Measurements from ENCODE around the gene PCDHGB3. TPM values are rescaled to one million over a fixed set of nuclear protein-coding genes. Genes with fewer than 3 reads are reported as not detected.

Gene PCDHGB3
- total RNA-seq, 2 experiments from 2014 or later, result 0.10 to 0.25 TPM

DNA sequence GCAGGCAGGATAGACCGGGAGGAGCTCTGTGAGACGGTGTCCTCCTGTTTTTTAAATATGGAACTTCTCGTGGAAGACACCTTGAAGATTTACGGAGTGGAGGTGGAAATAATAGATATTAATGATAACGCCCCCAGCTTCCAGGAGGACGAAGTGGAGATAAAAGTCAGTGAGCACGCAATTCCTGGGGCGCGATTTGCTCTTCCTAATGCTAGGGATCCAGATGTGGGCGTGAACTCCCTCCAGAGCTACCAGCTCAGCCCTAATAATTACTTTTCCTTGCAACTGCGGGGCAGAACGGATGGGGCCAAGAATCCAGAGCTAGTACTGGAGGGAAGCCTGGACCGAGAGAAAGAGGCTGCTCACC, 51.4 kb downstream of the PCDHGB3 start:
- ChIA-PET POLR2A (interaction anchor here (0.6 to 1.6 kb wide), 7 partner anchors 9 to 98 kb away, joined by 3 to 5 read pairs (median 4); partner anchors contain the start of gene PCDHGA10), CTCF (interaction anchor here (0.8 to 2.5 kb wide), 20 partner anchors 9 to 142 kb away, joined by 3 to 16 read pairs (median 4); partner anchors contain the start of genes PCDHGA10, PCDHGA12, PCDHGA3 and PCDHGA4)
- peaks cover 12% of the 10 kb centered on the region for H3K4me1 Mint-ChIP-seq
- DNase-seq, result no peak
- peaks cover 66% of the 10 kb centered on the region for H3K27me3 Mint-ChIP-seq
- peak overlapping the region; percentile 70 for H3K4me3 Mint-ChIP-seq
- H3K27ac Mint-ChIP-seq, result no peak overlapping the region
- peaks cover 23% of the 10 kb centered on the region for H3K36me3 Mint-ChIP-seq (ENCODE audit: low read depth)
- peaks cover 17% of the 10 kb centered on the region for H3K9me3 Mint-ChIP-seq

Other genes with a start within 250 kb of the PCDHGB3 start
- not detected for gene PCDHB4, start 248.4 kb upstream of the PCDHGB3 start, total RNA-seq
- not detected for gene PCDHB5, start 235.0 kb upstream of the PCDHGB3 start, total RNA-seq
- not detected for gene PCDHB6, start 220.2 kb upstream of the PCDHGB3 start, total RNA-seq
- not detected for gene PCDHB7, start 197.6 kb upstream of the PCDHGB3 start, total RNA-seq
- gene PCDHB8, start 192.5 kb upstream of the PCDHGB3 start, total RNA-seq, result not detected
- not detected for gene PCDHB16, start 187.9 kb upstream of the PCDHGB3 start, total RNA-seq
- not detected for gene PCDHB9, start 183.1 kb upstream of the PCDHGB3 start, total RNA-seq
- not detected for gene PCDHB10, start 177.9 kb upstream of the PCDHGB3 start, total RNA-seq
- not detected for gene PCDHB11, start 170.6 kb upstream of the PCDHGB3 start, total RNA-seq
- not detected for gene PCDHB12, start 161.5 kb upstream of the PCDHGB3 start, total RNA-seq
- not detected for gene PCDHB13, start 156.3 kb upstream of the PCDHGB3 start, total RNA-seq
- not detected for gene PCDHB14, start 146.9 kb upstream of the PCDHGB3 start, total RNA-seq
- not detected for gene PCDHB15, start 124.8 kb upstream of the PCDHGB3 start, total RNA-seq
- under 1 TPM; 0.38 to 0.50 TPM for gene SLC25A2, start 66.2 kb upstream of the PCDHGB3 start, total RNA-seq
- gene TAF7, start 49.5 kb upstream of the PCDHGB3 start, total RNA-seq, result 10 to 100 TPM; 74.3 to 75.1 TPM
- under 1 TPM in 1 of 2 experiments, not detected in 1; 0.05 TPM for gene PCDHGA1, start 39.7 kb upstream of the PCDHGB3 start, total RNA-seq
- gene PCDHGA2, start 31.5 kb upstream of the PCDHGB3 start, total RNA-seq, result under 1 TPM in 1 of 2 experiments, not detected in 1; 0.05 TPM
- not detected for gene PCDHGA3, start 26.4 kb upstream of the PCDHGB3 start, total RNA-seq
- gene PCDHGB1, start 20.1 kb upstream of the PCDHGB3 start, total RNA-seq, result under 1 TPM in 1 of 2 experiments, not detected in 1; 0.13 TPM
- gene PCDHGA4, start 15.2 kb upstream of the PCDHGB3 start, total RNA-seq, result under 1 TPM; 0.08 to 0.10 TPM
- gene PCDHGB2, start 10.2 kb upstream of the PCDHGB3 start, total RNA-seq, result under 1 TPM; 0.18 to 0.23 TPM
- not detected for gene PCDHGA5, start 6.1 kb upstream of the PCDHGB3 start, total RNA-seq
- under 1 TPM; 0.10 TPM for gene PCDHGA6, start 3.6 kb downstream of the PCDHGB3 start, total RNA-seq
- gene PCDHGA7, start 12.5 kb downstream of the PCDHGB3 start, total RNA-seq, result under 1 TPM in 1 of 2 experiments, not detected in 1; 0.08 TPM
- gene PCDHGB4, start 17.5 kb downstream of the PCDHGB3 start, total RNA-seq, result not detected
- gene PCDHGA8, start 22.4 kb downstream of the PCDHGB3 start, total RNA-seq, result not detected
- gene PCDHGB5, start 27.7 kb downstream of the PCDHGB3 start, total RNA-seq, result not detected
- gene PCDHGA9, start 32.5 kb downstream of the PCDHGB3 start, total RNA-seq, result not detected
- not detected for gene PCDHGB6, start 37.8 kb downstream of the PCDHGB3 start, total RNA-seq
- under 1 TPM in 1 of 2 experiments, not detected in 1; 0.05 TPM for gene PCDHGA10, start 42.7 kb downstream of the PCDHGB3 start, total RNA-seq
- under 1 TPM in 1 of 2 experiments, not detected in 1; 0.08 TPM for gene PCDHGB7, start 47.4 kb downstream of the PCDHGB3 start, total RNA-seq
- gene PCDHGA11, start 50.8 kb downstream of the PCDHGB3 start, total RNA-seq, result not detected
- not detected for gene PCDHGA12, start 60.3 kb downstream of the PCDHGB3 start, total RNA-seq
- gene PCDHGC3, start 105.7 kb downstream of the PCDHGB3 start, total RNA-seq, result not detected
- not detected for gene PCDHGC4, start 114.8 kb downstream of the PCDHGB3 start, total RNA-seq
- not detected for gene PCDHGC5, start 118.8 kb downstream of the PCDHGB3 start, total RNA-seq
- 100 to 1,000 TPM; 317 to 323 TPM for gene DIAPH1, start 248.8 kb downstream of the PCDHGB3 start, total RNA-seq

All from activated CD4-positive, alpha-beta memory T cell treated with anti-CD3 and anti-CD28 coated beads, Interleukin-2, amount 10 ng/mL, durations not matched to agents 7 days and 5 days (primary cell).